Right lobe of liver (tissue), 4 donors: Measurements from ENCODE around the gene LRBA.

Source experiments
- POLR2A ChIP-seq: fragments of 450-650 bp; IDR thresholded peaks from one replicate; pipeline ENCODE4 v1.6.1; 2017; ENCODE audit warnings: antibody characterized with exemption, mild to moderate bottlenecking
- TF ChIP-seq, protein P1 (sequence below), 4 donors: fragments of 200-600 bp in 3 of 4; fragments of 450-650 bp in 1 of 4; IDR thresholded peaks; one replicate each; pipeline versions ENCODE4 v1.5.1 to v1.8.0; 2016 to 2022; ENCODE audit warnings: antibody characterized with exemption in 4 of 4, mild to moderate bottlenecking in 2 of 4
- donor health status: DM: no; HTN: no; CAD: no.
- donor health status: DM: no; HTN: no; CAD: no.
- donor health status: DM: no; HTN: yes; CAD: no.

DNA sequence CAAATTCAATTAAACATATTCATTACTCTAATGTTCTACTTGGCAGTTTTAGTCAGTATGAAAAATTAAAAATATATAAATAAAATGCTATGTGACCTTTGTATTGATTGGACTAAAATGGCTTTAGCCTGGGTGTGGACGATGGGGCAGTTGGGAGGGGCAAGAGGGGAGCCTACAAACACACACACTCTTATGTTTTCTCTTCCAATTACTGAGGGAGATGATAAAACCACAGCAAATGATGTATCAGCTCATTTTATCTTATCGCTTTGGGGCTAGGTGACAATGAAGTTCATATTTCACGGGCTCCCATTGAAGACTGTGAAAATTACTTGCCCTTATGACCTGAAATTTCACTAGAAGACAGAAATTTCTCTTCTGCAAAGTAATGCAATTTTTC lies 517.5 kb downstream of the LRBA start:
- TF ChIP-seq POLR2A, result no peak
- TF ChIP-seq, protein P1, sequence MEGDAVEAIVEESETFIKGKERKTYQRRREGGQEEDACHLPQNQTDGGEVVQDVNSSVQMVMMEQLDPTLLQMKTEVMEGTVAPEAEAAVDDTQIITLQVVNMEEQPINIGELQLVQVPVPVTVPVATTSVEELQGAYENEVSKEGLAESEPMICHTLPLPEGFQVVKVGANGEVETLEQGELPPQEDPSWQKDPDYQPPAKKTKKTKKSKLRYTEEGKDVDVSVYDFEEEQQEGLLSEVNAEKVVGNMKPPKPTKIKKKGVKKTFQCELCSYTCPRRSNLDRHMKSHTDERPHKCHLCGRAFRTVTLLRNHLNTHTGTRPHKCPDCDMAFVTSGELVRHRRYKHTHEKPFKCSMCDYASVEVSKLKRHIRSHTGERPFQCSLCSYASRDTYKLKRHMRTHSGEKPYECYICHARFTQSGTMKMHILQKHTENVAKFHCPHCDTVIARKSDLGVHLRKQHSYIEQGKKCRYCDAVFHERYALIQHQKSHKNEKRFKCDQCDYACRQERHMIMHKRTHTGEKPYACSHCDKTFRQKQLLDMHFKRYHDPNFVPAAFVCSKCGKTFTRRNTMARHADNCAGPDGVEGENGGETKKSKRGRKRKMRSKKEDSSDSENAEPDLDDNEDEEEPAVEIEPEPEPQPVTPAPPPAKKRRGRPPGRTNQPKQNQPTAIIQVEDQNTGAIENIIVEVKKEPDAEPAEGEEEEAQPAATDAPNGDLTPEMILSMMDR (IDR thresholded peaks at IDR 0.05), result no peak
